Measurements from ENCODE around the gene NR3C2. TPM values are rescaled to one million over a fixed set of nuclear protein-coding genes. Genes with fewer than 3 reads are reported as not detected.

The NR3C2 gene
- total RNA-seq, 1 donor from 2014 or later, result 42.3 TPM

DNA sequence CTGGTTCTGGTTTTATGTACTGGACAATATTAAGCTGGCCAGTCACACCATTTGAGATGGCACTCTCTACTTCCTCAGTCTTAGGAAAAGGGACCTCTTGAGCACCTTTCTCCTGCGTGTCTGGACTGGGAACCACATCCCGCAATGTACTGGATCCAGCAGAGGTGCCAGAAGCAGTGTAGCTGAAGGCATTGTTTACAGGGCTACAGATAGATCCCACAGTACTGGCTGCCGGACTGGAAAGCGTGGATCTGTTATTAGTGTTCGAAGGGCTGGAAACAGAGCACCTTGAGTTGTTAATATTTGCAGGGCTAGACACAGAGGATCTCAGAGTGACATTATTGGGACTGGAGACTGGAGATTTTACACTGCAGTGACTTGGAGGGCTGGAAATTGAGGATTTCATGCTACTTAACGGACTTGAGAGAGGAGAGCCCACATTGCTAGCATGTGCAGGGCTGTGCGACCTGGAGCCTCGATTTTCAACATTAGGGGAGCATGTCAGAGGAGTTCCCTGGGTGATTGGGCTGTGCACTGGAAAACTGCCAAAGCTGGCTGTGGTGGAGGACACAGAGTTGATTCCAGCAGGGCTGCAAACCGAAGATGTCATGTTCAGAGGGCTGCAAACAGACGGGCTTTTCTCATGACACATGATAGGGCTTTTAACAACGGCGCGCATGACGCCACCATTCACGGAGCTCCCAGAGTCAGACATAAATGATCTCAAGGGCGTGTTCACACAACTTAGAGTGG lies 6.4 kb downstream of the NR3C2 start:
- H3K4me3 ChIP-seq, result no peak overlapping the region
- no peak for DNase-seq (ENCODE audit: low spot score in 2 of 2)
- intact Hi-C loops (cut with DNase I), result no loop called here
- no peak overlapping the region for H3K27ac ChIP-seq
- peaks cover 0 to 14% of the 10 kb centered on the region in 2 donors for H3K4me1 ChIP-seq
- H3K9me3 ChIP-seq, result no peaks in the 10 kb centered on the region
- H3K27me3 ChIP-seq, result no peaks in the 10 kb centered on the region
- TF ChIP-seq, protein P1, sequence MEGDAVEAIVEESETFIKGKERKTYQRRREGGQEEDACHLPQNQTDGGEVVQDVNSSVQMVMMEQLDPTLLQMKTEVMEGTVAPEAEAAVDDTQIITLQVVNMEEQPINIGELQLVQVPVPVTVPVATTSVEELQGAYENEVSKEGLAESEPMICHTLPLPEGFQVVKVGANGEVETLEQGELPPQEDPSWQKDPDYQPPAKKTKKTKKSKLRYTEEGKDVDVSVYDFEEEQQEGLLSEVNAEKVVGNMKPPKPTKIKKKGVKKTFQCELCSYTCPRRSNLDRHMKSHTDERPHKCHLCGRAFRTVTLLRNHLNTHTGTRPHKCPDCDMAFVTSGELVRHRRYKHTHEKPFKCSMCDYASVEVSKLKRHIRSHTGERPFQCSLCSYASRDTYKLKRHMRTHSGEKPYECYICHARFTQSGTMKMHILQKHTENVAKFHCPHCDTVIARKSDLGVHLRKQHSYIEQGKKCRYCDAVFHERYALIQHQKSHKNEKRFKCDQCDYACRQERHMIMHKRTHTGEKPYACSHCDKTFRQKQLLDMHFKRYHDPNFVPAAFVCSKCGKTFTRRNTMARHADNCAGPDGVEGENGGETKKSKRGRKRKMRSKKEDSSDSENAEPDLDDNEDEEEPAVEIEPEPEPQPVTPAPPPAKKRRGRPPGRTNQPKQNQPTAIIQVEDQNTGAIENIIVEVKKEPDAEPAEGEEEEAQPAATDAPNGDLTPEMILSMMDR (IDR thresholded peaks at IDR 0.05), result no peak
- no peaks in the 10 kb centered on the region for H3K36me3 ChIP-seq

DNA sequence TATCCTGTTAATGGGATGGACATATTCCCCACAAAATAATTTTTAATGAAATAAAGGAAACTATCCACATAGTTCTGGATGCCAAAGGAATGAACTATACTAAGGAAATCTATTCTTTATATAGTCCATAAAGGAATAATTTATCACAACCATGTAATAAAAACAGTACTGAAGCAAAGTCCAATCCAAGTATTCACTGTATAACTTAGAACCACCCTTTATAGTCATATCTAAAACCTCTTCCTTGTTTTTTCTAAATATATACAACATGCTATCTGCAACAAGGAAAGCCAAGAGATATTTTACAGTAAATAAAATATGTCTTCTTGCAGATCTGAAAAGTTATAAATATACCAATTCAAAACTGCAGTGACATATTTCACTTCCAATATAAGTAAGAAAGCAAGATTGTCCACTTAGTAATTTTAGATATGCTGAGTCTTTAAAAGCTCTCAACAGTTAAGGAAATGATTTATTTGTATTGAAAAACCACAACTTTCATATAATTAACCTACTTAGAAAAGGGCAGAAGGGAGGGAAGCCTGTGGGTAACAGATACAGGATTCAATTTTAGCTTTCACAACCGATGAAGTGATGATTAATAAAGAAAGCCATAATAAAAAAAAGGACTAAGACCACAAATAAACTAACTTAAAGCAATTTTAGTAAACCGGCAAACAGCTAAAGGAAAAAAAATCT lies 8.0 kb downstream of the NR3C2 start:
- H3K4me1 ChIP-seq, result peaks cover 0 to 6% of the 10 kb centered on the region in 2 donors
- intact Hi-C loops (cut with DNase I), result no loop called here
- TF ChIP-seq, protein P1 (IDR thresholded peaks at IDR 0.05), result no peak

DNA sequence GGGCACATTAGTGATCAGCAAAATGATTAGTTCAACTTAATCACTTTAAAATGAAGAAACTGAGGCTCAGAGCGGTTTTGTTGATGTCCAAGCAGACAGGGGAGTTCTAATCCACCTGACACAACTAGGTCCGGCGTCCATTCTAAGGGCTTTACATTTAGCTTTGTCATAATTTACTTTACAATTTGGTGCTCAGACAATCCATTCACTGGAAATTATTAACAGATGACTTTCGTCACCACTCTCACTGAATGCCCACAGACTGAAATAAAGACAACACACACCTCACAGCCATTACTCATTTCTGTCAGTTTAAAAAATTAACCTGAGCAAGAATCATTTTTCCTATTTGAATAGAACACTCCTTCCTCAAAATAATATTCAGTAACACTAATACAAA lies 10.8 kb downstream of the NR3C2 start:
- H3K9me3 ChIP-seq, result no peaks in the 10 kb centered on the region
- peaks cover 0 to 7% of the 10 kb centered on the region in 2 donors for H3K4me1 ChIP-seq
- no peak overlapping the region for H3K27ac ChIP-seq
- TF ChIP-seq, protein P1 (IDR thresholded peaks at IDR 0.05), result no peak
- no peak overlapping the region for H3K4me3 ChIP-seq
- H3K36me3 ChIP-seq, result no peaks in the 10 kb centered on the region
- H3K27me3 ChIP-seq, result no peaks in the 10 kb centered on the region
- no peak for DNase-seq (ENCODE audit: low spot score in 2 of 2)
- intact Hi-C loops (cut with DNase I), result no loop called here

More for the DNA sequence above, 8.0 kb downstream of the NR3C2 start:
- DNase-seq (ENCODE audit: low spot score in 2 of 2), result no peak
- H3K4me3 ChIP-seq, result no peak overlapping the region
- no peaks in the 10 kb centered on the region for H3K36me3 ChIP-seq
- no peak overlapping the region for H3K27ac ChIP-seq
- H3K9me3 ChIP-seq, result no peaks in the 10 kb centered on the region
- no peaks in the 10 kb centered on the region for H3K27me3 ChIP-seq

DNA sequence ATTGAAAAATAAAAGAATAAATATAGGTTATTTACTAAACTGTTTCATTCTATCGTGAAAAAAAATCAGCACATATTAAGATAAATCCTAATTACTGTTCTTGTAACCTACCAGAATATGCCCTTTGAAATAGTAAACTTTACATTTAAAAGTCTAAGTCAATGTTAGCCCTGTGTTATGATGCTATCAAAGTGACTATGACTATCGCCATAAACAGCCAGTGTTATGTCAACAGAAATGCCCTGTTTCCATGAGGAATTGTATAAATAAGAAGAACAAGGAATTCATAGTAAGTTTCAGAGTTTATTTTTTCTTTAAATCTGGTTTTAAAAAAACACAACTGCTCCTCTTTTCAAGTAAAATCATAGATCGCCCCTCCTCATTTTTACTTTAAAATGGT lies 11.4 kb downstream of the NR3C2 start:
- Histone ChIP-seq H3K4me3 (no peak overlapping the region), H3K9me3 (no peaks in the 10 kb centered on the region), H3K27me3 (no peaks in the 10 kb centered on the region), H3K27ac (no peak overlapping the region), H3K36me3 (no peaks in the 10 kb centered on the region), H3K4me1 (peaks cover 0 to 7% of the 10 kb centered on the region in 2 donors)
- intact Hi-C loops (cut with DNase I), result no loop called here
- no peak for DNase-seq (ENCODE audit: low spot score in 2 of 2)
- TF ChIP-seq, protein P1 (IDR thresholded peaks at IDR 0.05), result no peak

DNA sequence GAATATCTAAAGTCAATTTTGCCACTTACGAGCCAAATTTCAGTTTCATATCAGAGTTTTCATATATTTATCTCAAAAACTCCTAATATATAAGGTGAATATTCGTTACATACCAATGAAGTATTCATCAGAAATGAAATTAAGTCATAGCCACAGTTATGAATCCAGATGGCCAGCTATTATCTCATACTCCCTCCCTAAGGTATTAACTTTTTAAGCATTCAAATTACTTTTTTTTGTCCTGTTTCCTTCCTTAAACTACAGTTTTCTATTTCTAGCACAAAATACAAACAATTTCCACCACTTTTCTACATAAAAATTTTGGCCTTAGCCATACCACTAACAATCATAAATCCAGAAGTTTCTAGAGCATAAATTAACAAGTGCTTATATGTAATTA lies 13.0 kb downstream of the NR3C2 start:
- Histone ChIP-seq H3K27ac (no peak overlapping the region), H3K9me3 (no peaks in the 10 kb centered on the region), H3K4me1 (peaks cover 0 to 7% of the 10 kb centered on the region in 2 donors), H3K36me3 (no peaks in the 10 kb centered on the region), H3K4me3 (no peak overlapping the region), H3K27me3 (no peaks in the 10 kb centered on the region)
- DNase-seq (ENCODE audit: low spot score in 2 of 2), result no peak
- intact Hi-C loops (cut with DNase I), result no loop called here
- TF ChIP-seq, protein P1 (IDR thresholded peaks at IDR 0.05), result no peak

Data from ascending aorta (tissue), 2 donors.